Measurements from ENCODE around the gene MKNK1. TPM values are rescaled to one million over a fixed set of nuclear protein-coding genes. Genes with fewer than 3 reads are reported as not detected.

MKNK1 gene
- total and polyA plus RNA-seq, 2 of the 8 experiments (the other 6 are each of a cell fraction or from before 2014, with no cell fraction given): 13.9 to 21.5 TPM

- Histone ChIP-seq H3K27ac (ENCODE audit: low read depth, low read length) (no peak overlapping the region), H2BK12ac (ENCODE audit: low read depth, low read length) (no peak overlapping the region), H3K79me2 (ENCODE audit: control insufficient read depth in 1 of 2, insufficient read depth in 2 of 2, low read length in 2 of 2) (no peaks in the 10 kb centered on the region), H3K9me3 (ENCODE audit: insufficient read depth in 2 of 2, low read depth in 1 of 2, low read length in 1 of 2) (no peaks in the 10 kb centered on the region), H3K23me2 (ENCODE audit: low read depth, low read length) (no peaks in the 10 kb centered on the region), H3K79me1 (ENCODE audit: low read depth, low read length) (no peaks in the 10 kb centered on the region), H4K91ac (replicated peaks; ENCODE audit: insufficient read length, low read length) (no peak overlapping the region), H3K18ac (ENCODE audit: extremely low read depth, low read length) (no peak overlapping the region), H4K20me1 (replicated peaks in 1 of 2; ENCODE audit: control insufficient read depth in 1 of 2, insufficient read depth in 2 of 2, low read length in 2 of 2) (no peaks in the 10 kb centered on the region), H3K4me2 (ENCODE audit: insufficient read depth in 1 of 2, low read depth in 2 of 2, low read length in 2 of 2) (no peak overlapping the region), H3K4me1 (replicated peaks in 1 of 4; ENCODE audit: control insufficient read depth in 3 of 4, insufficient read depth in 4 of 4, low read length in 3 of 4) (peaks cover 0 to 1% (median 0%) of the 10 kb centered on the region in 4 experiments; a peak in 1 of 7 replicates), H3K23ac (ENCODE audit: insufficient read length) (no peak overlapping the region), H2BK15ac (ENCODE audit: low read length) (no peak overlapping the region), H4K5ac (ENCODE audit: insufficient read length, low read depth, low read length) (no peak overlapping the region), H2AFZ (ENCODE audit: low read length) (no peak overlapping the region), H3K4me3 (ENCODE audit: extremely low read depth in 1 of 4, insufficient read depth in 2 of 4, low read depth in 3 of 4, low read length in 4 of 4) (no peak overlapping the region), H3K27me3 (replicated peaks in 1 of 4; ENCODE audit: control insufficient read depth in 3 of 4, extremely low read depth in 1 of 4, insufficient read depth in 3 of 4, low read length in 3 of 4) (no peaks in the 10 kb centered on the region), H2BK20ac (ENCODE audit: low read length) (no peak overlapping the region), H2BK120ac (replicated peaks; ENCODE audit: low read depth, low read length) (no peak overlapping the region), H4K8ac (ENCODE audit: extremely low read depth, insufficient read depth, low read length) (no peak overlapping the region), H3K9ac (replicated peaks in 1 of 4; ENCODE audit: extremely low read depth in 1 of 4, low read depth in 3 of 4, low read length in 3 of 4) (no peak overlapping the region), H2BK5ac (ENCODE audit: low read depth, low read length) (no peak overlapping the region), H3K14ac (ENCODE audit: insufficient read length) (no peak overlapping the region), H2AK5ac (ENCODE audit: low read depth, low read length) (no peak overlapping the region), H3K4ac (replicated peaks; ENCODE audit: insufficient read length, low read depth, low read length) (no peak overlapping the region), H3K36me3 (ENCODE audit: control insufficient read depth in 2 of 4, insufficient read depth in 4 of 4, low read length in 3 of 4) (no peaks in the 10 kb centered on the region; a peak in 1 of 8 replicates), H3K56ac (replicated peaks; ENCODE audit: insufficient read length, low read depth, low read length) (no peak overlapping the region)
- WGBS, 2 experiments (ENCODE audit: extremely low coverage in 1 of 2, insufficient coverage in 1 of 2, insufficient read length in 1 of 2, insufficient replicate concordance in 2 of 2, low coverage in 1 of 2, low lambda C conversion rate in 2 of 2, missing lambda C conversion rate in 1 of 2): 88% methylated on average over 7 of the region's 7 CpGs; no CpG with 5 or more reads in 1 of the 2 experiments
- ChIA-PET CTCF (ENCODE audit: partially characterized antibody) (no interaction called here), POLR2A (ENCODE audit: partially characterized antibody) (no interaction called here)
- DNase-seq (ENCODE audit: low read depth in 1 of 2, low spot score in 2 of 2): no peak
- no peak for FAIRE-seq
- TF ChIP-seq SUZ12 (IDR thresholded peaks at IDR 0.05; ENCODE audit: low read length): no peak
- no peak for TF ChIP-seq SP1 (IDR thresholded peaks at IDR 0.05; ENCODE audit: low read depth, low read length)
These were observed 17.0 kb downstream of the MKNK1 start for GRCh38 chr1:46587069-46587468.

All from H1 (cell line).